GM19043 (cell line): ENCODE results near the gene B4GALNT2.
A peak's percentile ranks its signal among the peaks of the same experiment; 100 is the strongest.
"Not testable (repeated sequence)": the region's sequence is repeated elsewhere in the genome, so short reads cannot be mapped to it uniquely, and the experiment has no call there.

Experiments used
- ATAC-seq: cut with Tn5 transposase; IDR thresholded peaks from one replicate; pipeline ENCODE4 v1.9.1; 2021; ENCODE audit warnings: low read depth; ENCODE audit not compliant: unreplicated experiment

B4GALNT2 gene

DNA sequence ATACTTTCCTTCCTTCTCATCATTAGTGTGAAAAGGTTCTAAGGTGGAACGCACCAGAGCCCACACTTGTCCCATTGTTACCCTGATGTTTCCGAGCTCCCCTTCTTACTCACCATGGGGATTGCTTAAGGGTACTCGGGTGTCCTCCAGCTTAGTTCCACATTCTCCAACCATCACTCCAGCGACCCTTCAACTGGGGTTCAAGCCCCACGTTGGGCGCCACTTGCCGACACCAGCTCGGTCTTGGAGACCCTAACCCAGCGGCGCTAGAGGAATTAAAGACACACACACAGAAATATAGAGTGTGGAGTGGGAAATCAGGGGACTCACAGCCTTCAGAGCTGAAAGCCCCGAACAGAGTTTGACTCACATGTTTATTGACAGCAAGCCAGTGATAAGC lies 43.4 kb downstream of the B4GALNT2 start:
- ATAC-seq, result not testable (repeated sequence)

DNA sequence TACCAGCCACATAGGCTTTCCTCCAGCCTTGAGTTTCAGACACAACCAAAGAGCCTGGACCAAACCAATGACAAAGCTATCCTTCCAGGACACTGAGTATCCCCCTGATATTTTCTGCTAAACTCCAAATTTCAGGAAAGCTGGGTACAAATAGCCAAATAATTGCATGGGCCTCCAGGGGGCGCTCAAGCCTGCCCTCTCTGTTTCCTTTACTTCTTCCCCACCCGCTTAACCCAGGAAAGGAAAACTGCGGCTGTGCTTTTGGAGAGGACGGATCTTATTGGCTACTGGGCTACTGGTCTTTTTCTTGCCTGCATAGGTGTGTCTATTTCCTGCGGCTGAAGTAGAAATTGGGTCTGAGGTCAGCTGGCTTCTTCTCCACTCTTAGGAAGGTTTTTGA lies 47.7 kb downstream of the B4GALNT2 start:
- ATAC-seq, result no peak

DNA sequence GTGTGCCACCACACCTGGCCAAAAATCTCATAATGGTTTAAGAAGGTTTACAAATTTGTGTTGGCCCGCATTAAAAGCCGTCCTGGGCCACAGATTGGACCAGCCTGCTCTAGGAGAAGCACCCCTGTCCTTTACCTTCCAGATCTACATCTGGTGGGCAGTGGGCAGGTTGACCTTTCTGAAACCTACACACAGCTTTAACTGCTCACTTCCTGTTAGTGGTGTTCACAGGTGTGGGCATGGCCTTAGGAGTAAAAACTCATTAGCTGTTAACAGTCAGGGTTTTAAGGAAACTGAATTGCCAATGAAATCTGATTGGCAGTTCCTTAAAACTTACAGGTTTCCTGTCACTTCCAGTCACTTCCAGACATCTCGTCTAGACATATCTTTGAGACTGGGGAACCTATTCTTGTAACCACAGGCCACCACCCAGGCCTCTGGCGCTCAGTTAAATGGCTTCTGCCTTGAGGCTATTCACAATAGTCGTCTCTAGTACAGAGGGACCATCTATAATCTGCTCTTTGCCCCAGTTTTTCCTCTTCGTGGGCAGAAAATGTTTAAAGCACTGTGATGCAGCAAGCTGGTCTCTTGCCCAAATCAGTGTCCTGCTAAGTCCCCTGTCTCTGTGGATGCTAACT lies 48.5 kb downstream of the B4GALNT2 start:
- no peak for ATAC-seq

DNA sequence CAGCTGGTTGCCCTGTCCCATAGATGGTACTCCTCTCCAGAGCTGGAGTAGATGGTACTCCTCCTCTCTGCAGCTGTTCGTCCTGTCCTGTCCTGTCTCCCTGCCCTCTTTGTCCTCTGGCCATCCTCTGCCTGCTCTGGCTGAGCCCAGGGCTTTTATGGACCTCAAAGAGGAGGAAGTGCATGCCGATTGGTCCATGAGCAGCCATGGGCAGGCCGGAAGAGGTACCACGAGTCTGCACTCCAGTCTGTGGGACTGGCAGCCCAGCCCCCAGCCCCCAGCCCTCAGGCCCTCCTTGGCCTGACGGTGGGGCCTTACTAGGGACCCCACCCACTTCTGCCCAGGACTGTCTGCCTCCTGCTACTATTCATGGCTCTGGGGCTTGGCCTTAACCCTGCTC lies 50.8 kb downstream of the B4GALNT2 start:
- no peak for ATAC-seq

DNA sequence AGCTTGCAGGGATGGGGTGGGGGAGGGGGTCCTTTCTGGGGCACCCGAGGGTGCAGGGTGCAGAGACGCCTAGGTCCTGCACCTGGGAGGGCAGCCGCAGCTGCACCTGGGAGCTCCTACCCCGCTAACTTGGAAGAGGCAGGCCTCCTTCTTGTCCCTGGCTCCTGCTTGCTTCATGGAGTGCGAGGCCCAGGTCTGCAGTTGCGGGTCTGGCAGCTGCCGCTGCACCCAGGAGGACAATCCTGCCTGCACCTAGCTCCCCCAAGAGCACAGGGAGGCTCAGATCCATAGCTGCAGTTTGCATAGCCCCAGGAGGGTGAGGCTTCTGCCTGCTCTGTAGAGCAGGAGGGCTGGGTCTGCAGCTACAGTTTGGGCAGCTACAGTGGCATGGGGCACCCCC lies 51.2 kb downstream of the B4GALNT2 start:
- no peak for ATAC-seq

DNA sequence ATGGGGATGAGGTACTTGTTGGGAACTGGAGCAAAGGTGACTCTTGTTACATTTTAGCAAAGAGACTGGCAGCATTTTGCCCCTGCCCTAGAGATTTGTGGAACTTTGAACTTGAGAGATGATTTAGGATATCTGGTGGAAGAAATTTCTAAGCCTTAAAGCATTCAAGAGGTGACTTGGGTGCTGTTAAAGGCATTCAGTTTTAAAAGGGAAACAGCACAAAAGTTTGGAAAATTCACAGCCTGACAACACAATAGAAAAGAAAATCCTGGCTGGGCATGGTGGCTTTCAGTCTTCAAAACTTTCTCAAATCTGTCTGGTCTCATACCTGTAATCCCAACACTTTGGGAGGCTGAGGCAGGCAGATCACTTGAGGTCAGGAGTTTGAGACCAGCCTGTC lies 52.0 kb downstream of the B4GALNT2 start:
- not testable (repeated sequence) for ATAC-seq

DNA sequence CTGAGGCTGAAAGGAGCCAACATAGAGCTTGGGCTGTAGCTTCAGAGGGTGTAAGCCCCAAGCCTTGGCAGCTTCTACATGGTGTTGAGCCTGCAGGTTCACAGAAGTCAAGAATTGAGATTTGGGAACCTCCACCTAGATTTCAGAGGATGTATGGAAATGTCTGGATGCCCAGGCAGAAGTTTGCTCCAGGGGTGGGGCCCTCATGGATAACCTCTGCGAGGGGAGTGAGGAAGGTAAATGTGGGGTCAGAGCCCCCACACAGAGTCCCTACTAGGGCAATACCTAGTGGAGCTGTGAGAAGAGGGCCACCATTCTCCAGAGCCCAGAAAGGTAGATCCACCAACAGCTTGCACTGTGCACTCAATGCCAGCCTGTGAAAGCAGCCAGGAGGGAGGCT lies 52.8 kb downstream of the B4GALNT2 start:
- ATAC-seq, result not testable (repeated sequence)

DNA sequence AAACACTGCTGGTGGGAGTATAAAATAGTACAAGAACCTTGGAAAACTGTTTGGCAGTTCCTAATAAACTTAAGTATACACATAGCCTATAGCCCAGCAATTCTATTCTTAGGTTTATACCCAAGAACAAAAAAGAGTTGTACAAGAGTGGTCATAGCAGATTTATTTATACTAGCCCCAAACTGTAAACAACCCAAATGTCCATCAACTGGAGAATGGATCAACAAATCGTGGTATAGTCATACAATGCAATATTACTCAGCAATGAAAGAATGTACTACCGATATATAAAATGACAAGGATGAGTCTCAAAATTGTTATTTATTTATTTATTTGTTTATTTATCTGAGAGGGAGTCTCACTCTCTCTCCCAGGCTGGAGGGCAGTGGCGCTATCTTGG lies 54.7 kb downstream of the B4GALNT2 start:
- no peak for ATAC-seq

DNA sequence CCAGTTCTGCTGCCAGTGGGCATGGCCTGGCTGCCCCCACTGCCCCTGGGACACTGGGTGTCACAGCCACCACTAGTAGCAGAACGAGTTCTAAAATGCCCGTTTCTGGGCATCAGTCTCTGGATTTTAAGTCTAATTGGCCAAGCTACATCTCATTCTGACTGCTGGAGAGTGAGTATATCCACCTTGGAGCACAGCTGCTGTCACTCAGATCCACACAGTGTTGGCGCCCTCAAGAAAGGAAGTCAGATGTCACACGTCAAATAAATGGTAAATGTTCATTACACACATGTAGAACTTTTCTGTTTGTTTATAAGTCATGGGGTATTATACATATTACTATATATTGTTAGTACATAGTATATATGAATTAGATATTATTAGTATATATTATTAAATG lies 58.4 kb downstream of the B4GALNT2 start:
- no peak for ATAC-seq

DNA sequence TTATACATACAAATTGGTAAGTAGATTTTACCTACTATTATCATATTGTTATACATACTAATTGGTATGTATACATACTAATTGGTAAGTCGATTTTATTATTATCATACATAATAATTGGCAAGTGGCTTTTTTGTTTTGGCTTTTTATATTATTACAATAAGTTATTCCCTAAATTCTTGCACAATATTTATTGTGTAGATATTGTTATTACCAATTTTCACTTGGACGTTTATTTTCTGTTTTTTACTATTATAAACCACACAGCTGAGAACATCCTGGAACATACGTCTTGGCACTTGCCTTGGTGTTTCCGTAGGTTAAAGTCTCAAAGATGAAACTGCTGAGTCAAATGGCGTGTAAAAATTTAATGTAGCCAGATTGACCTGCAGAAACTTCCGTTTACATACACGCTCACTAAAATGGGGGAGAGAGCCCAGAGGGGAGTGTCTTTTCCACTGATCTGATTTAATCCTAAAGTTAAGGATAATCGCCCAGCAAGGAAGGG lies 58.9 kb downstream of the B4GALNT2 start:
- no peak for ATAC-seq

DNA sequence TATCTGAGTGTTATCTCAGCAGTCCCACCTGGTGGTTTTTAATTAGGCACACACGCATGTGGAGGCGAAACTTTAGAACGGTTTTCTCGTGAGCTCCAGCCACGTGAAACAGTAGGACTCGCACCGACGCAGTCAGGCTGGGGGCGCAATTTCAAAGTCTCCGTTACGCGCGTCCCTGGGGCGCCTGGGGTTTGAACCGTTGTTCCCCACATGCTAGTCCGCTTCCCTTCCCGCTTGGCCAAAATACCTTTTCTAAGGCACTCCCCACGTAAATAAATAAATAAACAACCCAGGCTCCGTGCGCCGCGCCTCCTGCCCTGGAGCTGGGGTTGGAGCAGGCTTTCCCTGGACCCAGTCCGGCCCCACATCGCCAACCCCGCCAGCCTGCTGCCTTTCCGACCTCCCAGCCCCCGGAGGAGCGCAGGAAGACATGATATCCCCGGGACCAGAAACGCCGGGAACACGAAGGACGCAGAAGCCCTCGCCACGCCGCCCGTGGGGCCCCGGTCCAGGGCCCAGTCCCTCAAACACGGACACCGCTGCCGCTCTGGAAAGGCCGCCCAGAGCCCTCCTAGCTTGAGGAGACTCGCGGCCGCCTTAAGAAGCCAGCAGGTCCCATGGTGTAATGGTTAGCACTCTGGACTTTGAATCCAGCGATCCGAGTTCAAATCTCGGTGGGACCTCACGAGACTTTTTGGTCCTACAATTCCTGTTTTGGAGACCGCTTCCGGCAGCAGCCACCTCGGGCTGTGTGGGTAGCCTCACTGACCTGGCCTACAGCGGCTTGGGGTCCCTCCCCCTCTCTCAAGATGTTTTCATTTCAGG lies 59.6 kb downstream of the B4GALNT2 start:
- peak; percentile 36 for ATAC-seq

DNA sequence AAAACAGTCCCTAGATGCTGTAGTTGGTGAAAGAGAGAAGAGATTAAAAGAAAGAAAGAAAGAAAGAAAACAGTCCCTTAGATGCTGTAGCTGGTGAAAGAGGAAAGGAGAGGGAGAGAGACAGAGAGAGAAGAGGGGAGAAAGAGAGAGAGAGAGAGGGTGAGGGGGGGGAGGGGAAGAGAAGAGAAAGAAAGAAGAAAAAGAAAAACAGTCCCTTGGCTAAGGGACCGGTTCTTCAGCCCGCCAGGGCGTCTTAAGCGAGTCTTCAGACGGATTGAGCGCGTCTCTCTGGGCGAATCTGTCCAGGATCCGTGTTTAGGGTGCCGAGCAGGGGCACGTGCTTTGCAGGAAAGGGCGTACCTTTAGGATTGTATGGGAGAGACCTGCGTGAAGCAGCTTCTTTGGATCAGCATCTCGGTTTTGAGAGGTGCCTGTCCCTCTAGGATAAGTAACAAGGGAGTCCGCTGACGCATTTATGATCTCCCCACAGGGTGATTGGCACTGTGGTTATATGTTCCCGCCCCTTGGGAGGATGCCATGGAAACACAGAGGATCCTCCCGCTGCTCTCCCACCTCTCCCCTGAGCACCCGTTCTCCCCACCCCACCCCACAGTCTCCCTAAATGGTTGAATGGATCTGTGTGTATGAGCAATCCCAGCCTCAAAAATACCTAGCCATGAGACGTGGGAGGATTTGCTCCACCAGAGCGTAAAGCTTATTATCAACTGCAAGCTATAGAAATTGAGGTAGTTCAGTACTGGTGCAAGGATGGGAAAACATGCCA lies 61.1 kb downstream of the B4GALNT2 start:
- ATAC-seq, result no peak

DNA sequence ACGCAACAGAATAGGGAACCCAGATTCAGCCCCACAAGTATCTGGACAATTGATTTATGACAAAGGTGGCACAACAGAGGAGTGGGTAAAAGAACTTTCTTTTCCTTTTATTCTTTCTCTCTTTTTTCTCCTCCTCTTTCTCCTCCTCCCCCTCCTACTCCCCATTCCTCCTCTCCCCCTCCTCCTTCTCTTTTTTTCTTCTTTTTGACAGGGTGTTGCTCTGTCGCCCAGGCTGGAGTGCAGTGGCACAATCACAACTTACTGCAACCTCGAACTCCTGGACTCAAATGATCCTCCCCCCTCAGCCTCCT lies 61.7 kb downstream of the B4GALNT2 start:
- ATAC-seq, result no peak

DNA sequence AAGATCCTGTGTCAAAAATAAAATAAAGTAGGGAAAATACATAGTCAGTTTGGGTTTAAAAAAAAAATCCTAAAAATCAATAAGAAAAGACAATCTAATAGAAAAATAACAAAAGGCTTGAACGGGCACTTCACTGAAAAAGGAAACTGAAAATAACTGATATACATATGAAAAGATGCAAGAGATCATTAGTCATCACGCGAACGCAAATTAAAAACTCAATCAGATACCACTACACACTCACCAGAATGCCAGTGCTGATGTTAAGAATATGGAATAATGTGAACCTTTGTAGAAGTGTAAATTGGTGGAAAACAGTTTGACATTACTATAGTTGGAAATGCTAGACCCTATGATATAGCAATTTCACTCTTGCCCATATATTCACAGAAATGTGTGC lies 63.2 kb downstream of the B4GALNT2 start:
- no peak for ATAC-seq

DNA sequence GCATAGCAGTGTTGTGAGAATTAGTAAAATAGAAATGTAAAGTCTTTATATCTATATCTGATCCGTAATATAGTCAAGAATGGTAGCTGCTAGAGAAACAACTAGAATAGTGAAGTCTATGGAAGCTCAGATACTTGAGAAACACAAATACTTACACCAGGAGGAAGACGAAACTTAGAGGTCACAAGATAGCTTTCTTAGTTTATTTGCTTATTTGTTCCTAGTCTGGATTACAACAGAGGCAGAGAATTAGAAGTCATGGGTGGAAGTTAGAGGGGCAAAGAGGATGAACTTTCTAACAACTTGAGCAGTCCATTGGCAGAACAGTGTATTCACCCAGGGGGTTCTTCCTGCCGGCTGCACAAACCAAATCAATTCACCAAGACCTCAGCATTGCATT lies 64.0 kb downstream of the B4GALNT2 start:
- no peak for ATAC-seq

DNA sequence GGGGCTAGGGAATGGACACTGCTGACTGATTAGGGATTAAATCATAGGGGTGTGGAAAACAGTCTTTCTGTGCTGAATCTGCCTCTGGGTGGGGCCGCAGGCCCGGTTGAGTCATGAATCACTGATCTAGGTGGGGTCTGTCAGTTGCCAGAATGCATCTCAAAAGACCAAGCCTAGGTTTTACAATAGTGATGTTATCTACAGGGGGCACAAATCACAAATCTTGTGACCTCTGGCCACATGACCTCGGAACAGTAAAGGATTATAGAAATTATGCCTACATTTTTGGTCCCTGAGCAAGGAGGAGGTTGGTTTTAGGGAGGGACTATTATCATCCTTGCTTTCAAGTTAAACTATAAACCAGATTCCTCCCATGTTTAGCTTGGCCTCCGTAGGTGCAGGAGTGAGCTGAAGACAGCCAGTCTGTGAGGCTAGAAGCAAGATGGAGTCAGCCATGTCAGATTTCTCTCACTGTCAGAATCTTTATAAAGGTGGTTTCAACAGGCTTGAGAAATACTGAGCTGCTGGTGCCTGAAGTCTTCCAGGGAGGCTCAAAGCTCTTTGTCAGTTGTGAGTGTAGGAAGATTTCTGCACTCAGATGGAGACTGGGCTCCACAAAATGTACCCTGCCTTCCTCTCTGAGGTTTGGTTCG lies 64.9 kb downstream of the B4GALNT2 start:
- ATAC-seq, result no peak

DNA sequence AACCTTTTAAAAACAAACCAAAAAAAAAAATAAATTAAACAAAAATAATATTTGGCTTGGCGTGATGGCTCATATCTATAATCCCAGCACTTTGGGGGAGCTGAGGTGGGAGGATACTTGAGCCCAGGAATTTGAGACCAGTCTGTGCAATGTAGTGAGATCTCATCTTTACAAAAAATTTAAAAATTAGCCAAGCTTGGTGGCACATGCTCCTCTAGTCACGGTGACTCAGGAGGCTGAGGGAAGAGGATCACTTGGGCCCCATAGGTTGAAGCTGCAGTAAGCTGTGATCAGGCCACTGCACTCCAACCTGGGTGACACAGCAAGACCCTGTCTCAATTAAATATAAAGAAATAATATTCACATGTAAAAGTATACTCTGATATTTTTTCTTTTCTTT lies 65.6 kb downstream of the B4GALNT2 start:
- no peak for ATAC-seq

DNA sequence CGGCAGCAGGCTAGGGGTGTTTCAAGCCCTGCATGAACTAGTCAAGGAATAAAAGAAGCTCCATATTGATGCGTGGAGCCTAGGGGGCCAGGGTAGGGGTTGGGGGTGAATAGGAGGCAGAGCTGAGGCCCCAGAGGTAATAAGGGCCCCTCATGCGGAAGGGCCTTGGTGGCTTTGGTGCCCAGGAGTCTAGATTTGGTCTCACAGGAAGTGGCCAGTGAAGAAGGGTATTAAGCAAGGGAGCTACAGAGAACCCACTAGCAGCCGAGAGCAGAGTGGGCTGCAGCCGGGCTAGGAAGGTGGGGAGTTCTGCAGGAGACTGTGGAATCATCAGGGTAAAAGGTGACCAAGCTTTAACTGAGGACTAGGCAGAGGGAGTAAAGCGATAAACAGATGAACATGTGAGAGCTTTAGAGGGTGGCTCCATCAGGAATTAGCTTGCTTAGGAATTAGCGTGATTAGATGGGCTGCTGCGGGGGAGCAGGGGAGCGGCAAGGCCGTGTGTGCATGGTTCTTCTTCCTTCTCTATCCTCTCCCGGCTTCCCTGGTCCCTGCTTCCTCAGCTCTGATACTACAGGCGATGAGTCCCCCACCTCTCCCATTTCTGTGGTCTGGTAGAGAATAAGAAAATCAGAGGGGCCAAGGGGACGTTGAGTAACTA lies 68.0 kb downstream of the B4GALNT2 start:
- ATAC-seq, result no peak

DNA sequence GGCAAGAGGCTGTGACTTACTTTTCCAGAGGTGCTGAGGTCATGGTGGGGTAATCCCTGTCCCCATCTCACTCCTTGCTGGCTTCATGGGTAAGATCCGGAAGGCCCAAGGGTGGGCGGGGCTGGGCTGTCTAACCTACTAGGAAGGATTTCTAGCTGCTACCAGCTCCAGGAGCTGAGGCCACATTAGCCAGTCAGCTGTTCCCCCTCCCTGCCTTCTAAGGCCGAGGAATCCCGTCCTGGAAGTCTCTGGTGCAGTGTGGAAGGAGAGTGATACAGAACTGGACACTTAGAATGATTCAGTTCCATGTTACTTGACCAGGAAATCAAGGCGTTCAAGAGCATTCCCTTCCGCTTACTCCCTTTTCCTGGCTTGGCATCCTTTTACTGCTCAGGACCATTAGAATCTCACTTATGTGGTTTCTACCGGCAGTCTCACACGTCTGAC lies 68.9 kb downstream of the B4GALNT2 start:
- ATAC-seq, result no peak

DNA sequence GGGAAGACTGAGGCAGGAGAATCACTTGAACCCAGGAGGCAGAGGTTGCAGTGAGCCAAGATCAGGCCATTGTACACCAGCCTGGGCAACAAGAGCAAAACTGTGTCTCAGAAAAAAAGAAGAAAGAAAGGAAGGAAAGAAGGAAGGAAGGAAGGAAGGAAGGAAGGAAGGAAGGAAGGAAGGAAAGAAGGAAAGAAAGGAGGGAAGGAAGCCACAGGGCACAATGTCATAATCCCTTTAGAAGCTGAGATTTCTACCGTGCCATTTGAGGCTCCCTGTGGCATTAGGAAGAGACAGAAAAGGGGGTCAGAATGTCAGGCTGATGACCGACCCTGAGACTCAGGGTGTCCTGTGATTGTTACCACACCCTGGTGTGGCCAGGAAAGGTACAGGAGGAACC lies 71.2 kb downstream of the B4GALNT2 start:
- ATAC-seq, result no peak
